ENCODE measurements around the gene ARL5A.

GRCh38 chr2:151783133-151783520 is 45.1 kb downstream of the ARL5A start:
- no peak for TF ChIP-seq POLR2A (IDR thresholded peaks at IDR 0.05; ENCODE audit: low read depth, low read length)
- TF ChIP-seq CTCF (IDR thresholded peaks at IDR 0.05; ENCODE audit: extremely low read depth in 1 of 2, insufficient read depth in 1 of 2, low read depth in 1 of 2, low read length in 2 of 2), result no peak
- TF ChIP-seq MYC (IDR thresholded peaks at IDR 0.05; ENCODE audit: low read depth, low read length), result no peak
- TF ChIP-seq, protein P1, sequence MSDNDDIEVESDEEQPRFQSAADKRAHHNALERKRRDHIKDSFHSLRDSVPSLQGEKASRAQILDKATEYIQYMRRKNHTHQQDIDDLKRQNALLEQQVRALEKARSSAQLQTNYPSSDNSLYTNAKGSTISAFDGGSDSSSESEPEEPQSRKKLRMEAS (IDR thresholded peaks at IDR 0.05; ENCODE audit: insufficient read depth, insufficient read length), result no peak
- no peak for TF ChIP-seq POLR2AphosphoS5 (IDR thresholded peaks at IDR 0.05; ENCODE audit: insufficient read depth, low read depth, low read length)
- TF ChIP-seq EZH2 (IDR thresholded peaks at IDR 0.05; ENCODE audit: borderline replicate concordance, low read depth, low read length, severe bottlenecking), result no peak
- TF ChIP-seq FOS (IDR thresholded peaks at IDR 0.05; ENCODE audit: borderline replicate concordance, insufficient read depth, low read length), result no peak
- no peak for TF ChIP-seq JUN (IDR thresholded peaks at IDR 0.05; ENCODE audit: borderline replicate concordance, insufficient read depth, insufficient read length, low read depth)
